Esophagus mucosa (tissue), 1 donor: Measurements from ENCODE around the gene FECH. TPM values are rescaled to one million over a fixed set of nuclear protein-coding genes. Genes with fewer than 3 reads are reported as not detected.
"Not testable (repeated sequence)": the region's sequence is repeated elsewhere in the genome, so short reads cannot be mapped to it uniquely, and the experiment has no call there.

Experiments used
- ATAC-seq: fragments of 200-7000 bp; cut with Tn5 transposase; one replicate; pipeline ENCODE4 v1.9.1; 2020
- total RNA-seq: library from RNA; stranded (reverse); gene quantifications from one replicate; pipeline ENCODE4 v1.2.4, GENCODE V29; 2023
- donor health status: DM: yes; HTN: yes; CAD: no.

Gene FECH
- total RNA-seq, 1 donor from 2014 or later, result 21.9 TPM

- ATAC-seq, result no peak
Observed at GRCh38 chr18:57529151-57529550, 57.4 kb downstream of the FECH start.

- no peak for ATAC-seq
Observed at GRCh38 chr18:57527556-57528229, 58.8 kb downstream of the FECH start.

GRCh38 chr18:57523171-57523956 lies 63.1 kb downstream of the FECH start:
- ATAC-seq, result no peak

- ATAC-seq, result not testable (repeated sequence)
Observed at GRCh38 chr18:57522348-57522747, 64.2 kb downstream of the FECH start.

- no peak for ATAC-seq
Observed at GRCh38 chr18:57519668-57520424, 66.7 kb downstream of the FECH start.

GRCh38 chr18:57518533-57518932 lies 68.0 kb downstream of the FECH start:
- ATAC-seq, result no peak

- no peak for ATAC-seq
Observed at GRCh38 chr18:57516056-57516455, 70.4 kb downstream of the FECH start.

- ATAC-seq, result no peak
Observed at GRCh38 chr18:57505231-57505630, 81.3 kb downstream of the FECH start.

- no peak for ATAC-seq
Observed at GRCh38 chr18:57502624-57503023, 83.9 kb downstream of the FECH start.

- no peak for ATAC-seq
Observed at GRCh38 chr18:57498682-57499256, 87.7 kb downstream of the FECH start.

Other genes with a start within 250 kb of the FECH start
- not detected for gene ST8SIA3, start 234.1 kb downstream of the FECH start, total RNA-seq
- gene ONECUT2, start 151.3 kb downstream of the FECH start, total RNA-seq, result under 0.01 TPM
- gene NARS1, start 35.1 kb upstream of the FECH start, total RNA-seq, result 73.6 TPM
- gene ATP8B1, start 216.6 kb upstream of the FECH start, total RNA-seq, result 37.7 TPM